Trophoblast cell (in vitro differentiated cells and primary cell): ENCODE data around the gene KPNB1.

Experiments used
- DNase-seq, 2 donors: peaks; one replicate each; pipeline ENCODE4 v3.0.0-alpha.2; 2016
- H2AFZ ChIP-seq: 2 replicates; pipeline ENCODE4 v1.6.1; 2013; ENCODE audit warnings: low read length, moderate library complexity, mild to moderate bottlenecking; ENCODE audit not compliant: insufficient read depth, poor library complexity
- H2AK5ac ChIP-seq: 2 replicates; pipeline ENCODE4 v1.6.1; 2013; ENCODE audit warnings: mild to moderate bottlenecking, low read length
- H2BK120ac ChIP-seq: 2 replicates; pipeline ENCODE4 v1.6.1; 2013; ENCODE audit warnings: low read length, mild to moderate bottlenecking, moderate library complexity; ENCODE audit not compliant: insufficient read depth, poor library complexity
- H2BK12ac ChIP-seq: 2 replicates; pipeline ENCODE4 v1.6.1; 2013; ENCODE audit warnings: mild to moderate bottlenecking, low read length, moderate library complexity
- H2BK5ac ChIP-seq: 2 replicates; pipeline ENCODE4 v1.6.1; 2013; ENCODE audit warnings: low read length, low read depth, moderate library complexity, mild to moderate bottlenecking; ENCODE audit not compliant: poor library complexity
- H3K14ac ChIP-seq: 2 replicates; pipeline ENCODE4 v1.6.1; 2013; ENCODE audit warnings: mild to moderate bottlenecking, low read length
- H3K18ac ChIP-seq: 2 replicates; pipeline ENCODE4 v1.6.1; 2013; ENCODE audit warnings: mild to moderate bottlenecking, low read length
- H3K23ac ChIP-seq: 2 replicates; pipeline ENCODE4 v1.6.1; 2013; ENCODE audit warnings: low read length
- H3K27ac ChIP-seq: 2 replicates; pipeline ENCODE4 v1.5.1; 2013; ENCODE audit warnings: low read depth, mild to moderate bottlenecking, inconsistent platforms, low read length, moderate library complexity
- H3K27me3 ChIP-seq: 2 replicates; pipeline ENCODE4 v1.6.1; 2013; ENCODE audit warnings: inconsistent platforms, mild to moderate bottlenecking, low read length, moderate library complexity; ENCODE audit not compliant: insufficient read depth
- H3K36me3 ChIP-seq, 2 experiments: 1 replicate in 1 of 2; 2 replicates in 1 of 2; pipeline ENCODE4 v1.6.1; 2013; ENCODE audit warnings: low read length in 2 of 2, mild to moderate bottlenecking in 2 of 2, moderate library complexity in 1 of 2; ENCODE audit not compliant: insufficient read depth in 2 of 2, control insufficient read depth in 1 of 2
- H3K4ac ChIP-seq: 2 replicates; pipeline ENCODE4 v1.6.1; 2013; ENCODE audit warnings: low read depth, mild to moderate bottlenecking, low read length, moderate library complexity
- H3K4me1 ChIP-seq, 2 experiments: 1 replicate in 1 of 2; 2 replicates in 1 of 2; pipeline ENCODE4 v1.6.1; 2013; ENCODE audit warnings: low read length in 2 of 2, mild to moderate bottlenecking in 2 of 2, moderate library complexity in 1 of 2; ENCODE audit not compliant: insufficient read depth in 2 of 2, control insufficient read depth in 1 of 2
- H3K4me2 ChIP-seq: 2 replicates; pipeline ENCODE4 v1.6.1; 2013; ENCODE audit warnings: inconsistent platforms, mild to moderate bottlenecking, low read length, moderate library complexity
- H3K4me3 ChIP-seq: 2 replicates; pipeline ENCODE4 v1.5.1; 2013; ENCODE audit warnings: mild to moderate bottlenecking, low read depth, low read length, inconsistent platforms
- H3K79me1 ChIP-seq: one replicate; pipeline ENCODE4 v1.6.1; 2013; ENCODE audit warnings: low read length
- H3K79me2 ChIP-seq: 2 replicates; pipeline ENCODE4 v1.6.1; 2013; ENCODE audit warnings: low read length, mild to moderate bottlenecking; ENCODE audit not compliant: control insufficient read depth, insufficient read depth, poor library complexity
- H3K9ac ChIP-seq: 2 replicates; pipeline ENCODE4 v1.6.1; 2013; ENCODE audit warnings: mild to moderate bottlenecking, low read length
- H3K9me3 ChIP-seq: 2 replicates; pipeline ENCODE4 v1.6.1; 2013; ENCODE audit warnings: low read depth, mild to moderate bottlenecking, control low read depth, inconsistent platforms, low read length; ENCODE audit not compliant: insufficient read depth
- H4K12ac ChIP-seq: 2 replicates; pipeline ENCODE4 v1.6.1; 2013; ENCODE audit warnings: low read depth, mild to moderate bottlenecking, low read length, moderate library complexity
- H4K8ac ChIP-seq: 2 replicates; pipeline ENCODE4 v1.6.1; 2013; ENCODE audit warnings: low read depth, mild to moderate bottlenecking, low read length, moderate library complexity
- H4K91ac ChIP-seq: one replicate; pipeline ENCODE4 v1.6.1; 2013; ENCODE audit warnings: low read depth, mild to moderate bottlenecking, low read length, moderate library complexity
- WGBS: extraction: QIAGEN DNeasy Blood & Tissue Kit; methylation state at CpG from one replicate; pipeline ENCODE4 v1.1.7; 2013; ENCODE audit warnings: missing lambda C conversion rate; ENCODE audit not compliant: insufficient read length, insufficient coverage; ENCODE audit errors: extremely low coverage; 5-methylcytosine and 5-hydroxymethylcytosine counted together

Gene KPNB1

GRCh38 chr17:47715669-47716325 is 66.1 kb downstream of the KPNB1 start:
- H2BK120ac ChIP-seq: no peak overlapping the region
- H2BK5ac ChIP-seq: no peak overlapping the region
- no peaks in the 10 kb centered on the region for H3K36me3 ChIP-seq
- no CpG with 5 or more reads among the region's 10 CpGs for WGBS
- no peak overlapping the region for H3K18ac ChIP-seq
- H3K23ac ChIP-seq: no peak overlapping the region
- H3K14ac ChIP-seq: no peak overlapping the region
- peaks cover 5% of the 10 kb centered on the region for H3K27me3 ChIP-seq
- H3K79me2 ChIP-seq: no peaks in the 10 kb centered on the region
- no peaks in the 10 kb centered on the region for H3K4me1 ChIP-seq
- no peak overlapping the region for H3K4me3 ChIP-seq
- no peak overlapping the region for H3K4me2 ChIP-seq
- no peak overlapping the region for H4K12ac ChIP-seq
- H3K27ac ChIP-seq: no peak overlapping the region
- no peak overlapping the region for H3K4ac ChIP-seq
- no peaks in the 10 kb centered on the region for H3K79me1 ChIP-seq
- H3K9me3 ChIP-seq: peaks cover 2% of the 10 kb centered on the region
- H4K91ac ChIP-seq: no peak overlapping the region
- H3K9ac ChIP-seq: no peak overlapping the region
- H2BK12ac ChIP-seq: no peak overlapping the region
- DNase-seq: no peak
- H2AFZ ChIP-seq: no peak overlapping the region
- H2AK5ac ChIP-seq: no peak overlapping the region
- no peak overlapping the region for H4K8ac ChIP-seq

DNA sequence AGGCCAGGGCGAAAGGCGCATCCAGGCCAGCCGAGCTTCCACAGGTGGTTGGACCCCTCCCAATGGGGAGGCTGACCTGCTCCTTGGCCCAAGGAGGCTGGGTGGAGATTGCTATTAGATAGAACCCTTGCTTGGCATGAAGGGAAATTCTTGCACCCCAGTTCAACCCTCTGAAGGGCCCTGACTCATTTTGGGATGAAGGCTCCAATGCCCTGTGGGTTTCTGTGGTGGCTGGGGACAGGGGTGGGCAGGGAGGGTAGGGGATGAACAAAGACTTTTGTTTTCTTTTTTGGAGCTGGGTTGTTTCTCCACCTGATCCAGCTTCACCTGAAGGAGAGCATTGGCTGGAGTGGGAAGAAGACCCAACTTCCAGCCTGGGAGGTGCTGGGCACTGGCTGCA is 66.7 kb downstream of the KPNB1 start:
- Histone ChIP-seq H3K4me1 (no peaks in the 10 kb centered on the region), H4K91ac (no peak overlapping the region)
- no CpG with 5 or more reads among the region's 3 CpGs for WGBS

DNA sequence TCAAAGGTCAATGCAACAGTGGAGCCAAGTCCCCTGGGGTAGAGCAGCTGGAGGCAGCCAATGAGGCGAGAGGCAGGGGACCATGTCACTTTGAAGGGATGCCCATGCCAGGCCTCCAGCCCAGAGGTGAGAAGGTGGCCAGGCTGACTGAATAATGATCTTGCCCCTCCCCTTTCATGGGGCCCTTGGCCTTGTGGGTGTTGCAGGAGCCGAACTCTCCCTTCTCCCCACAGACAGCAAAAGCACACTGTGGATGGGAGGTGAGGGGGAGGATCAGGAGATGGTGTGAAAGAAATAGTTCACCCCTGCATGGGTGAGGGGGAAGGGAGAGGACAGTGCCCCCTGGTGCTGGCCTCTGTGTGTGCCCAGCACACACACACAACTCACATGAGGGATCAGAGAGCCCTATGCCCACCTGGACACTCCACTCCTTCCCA is 67.6 kb downstream of the KPNB1 start:
- Histone ChIP-seq H3K4ac (no peak overlapping the region), H3K36me3 (no peaks in the 10 kb centered on the region), H3K14ac (no peak overlapping the region), H2AK5ac (no peak overlapping the region), H3K27ac (no peak overlapping the region), H4K8ac (no peak overlapping the region), H2AFZ (no peak overlapping the region), H4K12ac (no peak overlapping the region), H3K4me2 (no peak overlapping the region), H3K9ac (no peak overlapping the region), H3K4me1 (peaks cover 0 to 3% of the 10 kb centered on the region in 2 experiments), H3K23ac (no peak overlapping the region), H4K91ac (no peak overlapping the region), H3K79me1 (no peaks in the 10 kb centered on the region), H3K79me2 (no peaks in the 10 kb centered on the region), H3K18ac (no peak overlapping the region), H2BK12ac (no peak overlapping the region), H3K9me3 (peaks cover 2% of the 10 kb centered on the region), H2BK5ac (no peak overlapping the region), H3K27me3 (peaks cover 8% of the 10 kb centered on the region), H2BK120ac (no peak overlapping the region), H3K4me3 (no peak overlapping the region)
- WGBS: no CpG with 5 or more reads among the region's 2 CpGs
- DNase-seq: no peak

More for the DNA sequence above, 66.7 kb downstream of the KPNB1 start:
- no peak overlapping the region for H3K23ac ChIP-seq
- no peaks in the 10 kb centered on the region for H3K79me2 ChIP-seq
- no peak overlapping the region for H2BK12ac ChIP-seq
- H3K18ac ChIP-seq: no peak overlapping the region
- H2BK5ac ChIP-seq: no peak overlapping the region
- H4K12ac ChIP-seq: no peak overlapping the region
- no peak overlapping the region for H3K27ac ChIP-seq
- no peak overlapping the region for H4K8ac ChIP-seq
- H3K9me3 ChIP-seq: peaks cover 2% of the 10 kb centered on the region
- H3K79me1 ChIP-seq: no peaks in the 10 kb centered on the region
- no peaks in the 10 kb centered on the region for H3K36me3 ChIP-seq
- no peak overlapping the region for H2AK5ac ChIP-seq
- no peak overlapping the region for H3K14ac ChIP-seq
- H3K9ac ChIP-seq: no peak overlapping the region
- H3K4me3 ChIP-seq: no peak overlapping the region
- H3K4ac ChIP-seq: no peak overlapping the region
- no peak for DNase-seq
- H3K4me2 ChIP-seq: no peak overlapping the region
- H3K27me3 ChIP-seq: peaks cover 8% of the 10 kb centered on the region
- no peak overlapping the region for H2AFZ ChIP-seq
- no peak overlapping the region for H2BK120ac ChIP-seq

DNA sequence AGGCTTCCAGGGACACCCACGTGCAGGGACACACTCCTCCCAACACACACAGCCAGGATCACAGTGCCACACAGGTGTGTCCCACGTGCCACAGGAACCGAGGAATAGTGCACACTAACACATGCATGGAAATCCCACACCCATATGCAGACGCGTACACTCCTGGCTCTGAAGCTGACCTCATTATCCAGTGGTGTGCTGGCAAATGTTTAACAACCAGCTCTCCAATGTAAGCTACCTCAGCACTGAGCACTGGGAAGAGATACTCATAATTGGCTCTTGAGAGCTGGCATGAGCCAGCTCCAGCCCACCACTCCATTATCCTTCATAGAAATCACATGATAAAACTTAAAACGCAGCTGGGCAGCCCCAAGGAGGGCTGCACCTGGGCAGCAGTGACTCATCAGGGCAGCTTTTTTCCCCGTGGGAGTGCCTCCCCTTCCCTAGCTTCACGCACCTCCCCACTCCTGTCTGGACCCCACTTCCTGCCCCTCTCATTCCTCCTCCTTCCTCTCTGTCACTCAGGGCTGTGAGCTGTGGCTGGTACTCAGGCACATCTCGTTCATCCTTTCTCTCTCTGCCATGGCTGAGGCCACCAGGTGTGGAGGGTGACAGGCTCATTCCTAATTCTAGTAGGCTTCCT is 68.4 kb downstream of the KPNB1 start:
- H3K14ac ChIP-seq: no peak overlapping the region
- DNase-seq: no peak
- H3K36me3 ChIP-seq: no peaks in the 10 kb centered on the region
- H4K12ac ChIP-seq: no peak overlapping the region
- H3K9me3 ChIP-seq: peaks cover 2% of the 10 kb centered on the region
- WGBS: no CpG with 5 or more reads among the region's 9 CpGs
- no peak overlapping the region for H2AFZ ChIP-seq
- H3K4me1 ChIP-seq: peaks cover 0 to 3% of the 10 kb centered on the region in 2 experiments
- no peak overlapping the region for H3K18ac ChIP-seq
- no peak overlapping the region for H2BK12ac ChIP-seq
- H3K79me1 ChIP-seq: no peaks in the 10 kb centered on the region
- H4K91ac ChIP-seq: no peak overlapping the region
- no peak overlapping the region for H4K8ac ChIP-seq
- no peak overlapping the region for H3K9ac ChIP-seq
- no peak overlapping the region for H3K23ac ChIP-seq
- H3K27me3 ChIP-seq: peaks cover 8% of the 10 kb centered on the region
- H2AK5ac ChIP-seq: no peak overlapping the region
- no peak overlapping the region for H3K4ac ChIP-seq
- H2BK5ac ChIP-seq: no peak overlapping the region
- no peaks in the 10 kb centered on the region for H3K79me2 ChIP-seq
- no peak overlapping the region for H3K4me3 ChIP-seq
- no peak overlapping the region for H3K27ac ChIP-seq
- no peak overlapping the region for H3K4me2 ChIP-seq
- H2BK120ac ChIP-seq: no peak overlapping the region
